Measurements from ENCODE around the gene CNKSR1.

CNKSR1 gene

GRCh38 chr1:26184883-26185282 is 7.6 kb downstream of the CNKSR1 start:
- no peak for DNase-seq (ENCODE audit: low read depth)

- no peak for DNase-seq (ENCODE audit: low read depth)
Observed at GRCh38 chr1:26187882-26188281, 10.6 kb downstream of the CNKSR1 start.

- no peak for DNase-seq (ENCODE audit: low read depth)
Observed at GRCh38 chr1:26188477-26188876, 11.2 kb downstream of the CNKSR1 start.

GRCh38 chr1:26189331-26189730 is 12.0 kb downstream of the CNKSR1 start:
- no peak for DNase-seq (ENCODE audit: low read depth)

GRCh38 chr1:26189751-26190275 is 12.5 kb downstream of the CNKSR1 start:
- DNase-seq (ENCODE audit: low read depth): no peak

GRCh38 chr1:26190373-26190987 is 13.2 kb downstream of the CNKSR1 start, which contains the start of gene CATSPER4:
TSS of gene CATSPER4 (plus strand) at chr1:26190602. CDS start at chr1:26190628, 26 bp downstream.
- no peak for DNase-seq (ENCODE audit: low read depth)

- no peak for DNase-seq (ENCODE audit: low read depth)
Observed at GRCh38 chr1:26191739-26192138, 14.4 kb downstream of the CNKSR1 start.

GRCh38 chr1:26195805-26196204 is 18.5 kb downstream of the CNKSR1 start:
- DNase-seq (ENCODE audit: low read depth): no peak

GRCh38 chr1:26197301-26197700 is 20.0 kb downstream of the CNKSR1 start:
- no peak for DNase-seq (ENCODE audit: low read depth)

- DNase-seq (ENCODE audit: low read depth): no peak
Observed at GRCh38 chr1:26197813-26198212, 20.5 kb downstream of the CNKSR1 start.

GRCh38 chr1:26200413-26200812 is 23.1 kb downstream of the CNKSR1 start:
- DNase-seq (ENCODE audit: low read depth): no peak

GRCh38 chr1:26203642-26204318 is 26.5 kb downstream of the CNKSR1 start:
- DNase-seq (ENCODE audit: low read depth): no peak

- DNase-seq (ENCODE audit: low read depth): no peak
Observed at GRCh38 chr1:26210147-26210870, 33.0 kb downstream of the CNKSR1 start.

- no peak for DNase-seq (ENCODE audit: low read depth)
Observed at GRCh38 chr1:26212726-26213125, 35.4 kb downstream of the CNKSR1 start.

GRCh38 chr1:26213335-26213905 is 36.1 kb downstream of the CNKSR1 start:
- DNase-seq (ENCODE audit: low read depth): no peak

- no peak for DNase-seq (ENCODE audit: low read depth)
Observed at GRCh38 chr1:26215246-26215645, 38.0 kb downstream of the CNKSR1 start.

- DNase-seq (ENCODE audit: low read depth): no peak
Observed at GRCh38 chr1:26218906-26219494, 41.7 kb downstream of the CNKSR1 start.

- DNase-seq (ENCODE audit: low read depth): no peak
Observed at GRCh38 chr1:26220199-26220912, 43.1 kb downstream of the CNKSR1 start.

- no peak for DNase-seq (ENCODE audit: low read depth)
Observed at GRCh38 chr1:26221094-26221493, 43.8 kb downstream of the CNKSR1 start.

GRCh38 chr1:26224606-26225005 is 47.3 kb downstream of the CNKSR1 start:
- no peak for DNase-seq (ENCODE audit: low read depth)

GRCh38 chr1:26225033-26225831 is 47.9 kb downstream of the CNKSR1 start:
- no peak for DNase-seq (ENCODE audit: low read depth)
